GM12874 (cell line): ENCODE data around the gene BFSP1.

Experiments used
- CTCF ChIP-seq: IDR thresholded peaks from 2 replicates; pipeline ENCODE4 v1.5.1; 2011; ENCODE audit warnings: low read depth, mild to moderate bottlenecking, control low read depth, low read length, moderate library complexity; ENCODE audit not compliant: insufficient read depth

Gene BFSP1

DNA sequence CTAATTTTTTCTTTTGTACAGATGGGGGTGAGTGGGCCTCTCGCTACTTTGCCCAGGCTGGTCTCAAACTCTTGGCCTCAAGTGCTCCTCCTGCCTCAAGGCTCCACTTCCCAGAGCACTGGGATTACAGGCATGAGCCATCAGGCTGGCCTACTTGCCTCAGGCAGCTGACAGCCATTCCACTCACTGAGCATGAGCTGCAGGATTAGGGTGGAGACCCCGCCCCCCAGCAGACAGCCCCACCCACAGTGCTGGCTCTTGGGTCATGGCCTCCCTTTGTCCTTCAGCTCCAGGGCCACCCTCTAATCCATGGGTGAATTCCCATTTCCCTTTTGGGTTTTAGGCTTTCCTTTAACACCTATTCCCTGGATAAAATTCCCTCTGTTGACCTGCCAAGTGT, 82.1 kb downstream of the BFSP1 start:
- TF ChIP-seq CTCF, result no peak

DNA sequence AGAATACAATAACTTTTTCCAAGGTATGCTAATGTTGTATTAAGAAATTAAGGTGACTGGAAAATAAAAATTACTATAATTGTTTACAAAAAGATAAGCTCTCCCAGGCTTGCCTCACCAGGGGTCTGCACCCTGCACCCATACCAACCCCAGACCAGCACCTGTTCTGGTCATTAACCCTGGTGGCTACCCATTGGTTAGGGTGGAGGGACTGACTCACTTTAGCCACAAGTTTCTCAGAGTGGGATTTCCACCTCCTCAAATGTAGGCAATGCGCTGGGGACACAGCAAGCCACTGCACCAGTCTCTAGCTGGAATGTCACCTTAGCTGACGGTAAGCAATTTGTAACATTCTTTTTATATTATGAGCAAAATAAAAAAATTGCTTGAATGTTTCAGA, 83.1 kb downstream of the BFSP1 start:
- no peak for TF ChIP-seq CTCF

- no peak for TF ChIP-seq CTCF
These were observed 85.0 kb downstream of the BFSP1 start for GRCh38 chr20:17446171-17446570.

DNA sequence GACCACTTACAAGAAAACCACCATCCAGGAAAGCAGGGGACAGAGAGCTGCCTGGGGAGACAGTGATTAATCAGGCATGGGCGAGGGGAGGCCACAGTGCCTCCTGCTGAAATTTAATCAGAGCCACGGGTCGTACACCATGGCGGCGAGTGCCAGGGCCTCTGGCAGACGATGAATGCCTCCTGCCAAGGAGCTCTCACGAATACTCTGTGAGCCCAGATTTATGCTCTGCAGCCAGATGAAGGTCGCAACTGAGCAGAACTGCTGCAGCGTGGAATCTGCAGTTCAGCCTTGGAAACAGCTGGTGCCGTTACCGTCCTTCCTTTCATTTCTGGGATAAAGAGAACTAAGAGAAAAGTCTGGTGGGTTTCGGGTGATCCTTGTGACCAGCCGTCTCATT, 85.6 kb downstream of the BFSP1 start:
- TF ChIP-seq CTCF, result no peak

- TF ChIP-seq CTCF, result no peak
These were observed 87.1 kb downstream of the BFSP1 start for GRCh38 chr20:17444091-17444490.
